ENCODE results near the gene WFDC8.

DNA sequence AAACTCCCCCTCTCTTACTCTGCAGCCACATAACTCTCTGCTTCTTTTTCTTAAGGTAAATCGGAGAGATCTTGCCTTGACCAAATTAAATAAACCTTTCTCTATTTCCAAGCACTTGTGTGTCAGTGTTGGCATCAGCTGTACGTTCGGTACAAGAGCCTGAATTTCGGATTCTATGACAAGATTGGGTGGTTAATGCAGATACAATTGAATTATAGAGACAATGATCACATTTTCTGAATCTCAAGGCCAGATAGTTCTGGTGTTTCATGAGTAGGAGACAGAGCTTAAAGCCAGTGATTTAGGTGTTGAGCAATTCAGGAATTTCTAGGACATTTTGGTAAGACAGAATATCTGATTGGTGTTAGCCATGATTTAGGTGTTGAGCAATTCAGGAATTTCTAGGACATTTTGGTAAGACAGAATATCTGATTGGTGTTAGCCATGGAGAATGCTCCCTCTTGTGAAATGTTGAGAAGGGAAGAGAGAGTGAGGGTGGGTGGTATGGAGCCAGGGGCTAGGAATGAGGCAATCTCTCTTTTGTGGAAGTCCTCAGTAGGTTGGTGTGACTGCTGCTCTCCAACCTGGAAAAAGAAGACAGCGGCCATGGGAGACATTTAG is 68.7 kb downstream of the WFDC8 start:
- TF ChIP-seq, protein P1, sequence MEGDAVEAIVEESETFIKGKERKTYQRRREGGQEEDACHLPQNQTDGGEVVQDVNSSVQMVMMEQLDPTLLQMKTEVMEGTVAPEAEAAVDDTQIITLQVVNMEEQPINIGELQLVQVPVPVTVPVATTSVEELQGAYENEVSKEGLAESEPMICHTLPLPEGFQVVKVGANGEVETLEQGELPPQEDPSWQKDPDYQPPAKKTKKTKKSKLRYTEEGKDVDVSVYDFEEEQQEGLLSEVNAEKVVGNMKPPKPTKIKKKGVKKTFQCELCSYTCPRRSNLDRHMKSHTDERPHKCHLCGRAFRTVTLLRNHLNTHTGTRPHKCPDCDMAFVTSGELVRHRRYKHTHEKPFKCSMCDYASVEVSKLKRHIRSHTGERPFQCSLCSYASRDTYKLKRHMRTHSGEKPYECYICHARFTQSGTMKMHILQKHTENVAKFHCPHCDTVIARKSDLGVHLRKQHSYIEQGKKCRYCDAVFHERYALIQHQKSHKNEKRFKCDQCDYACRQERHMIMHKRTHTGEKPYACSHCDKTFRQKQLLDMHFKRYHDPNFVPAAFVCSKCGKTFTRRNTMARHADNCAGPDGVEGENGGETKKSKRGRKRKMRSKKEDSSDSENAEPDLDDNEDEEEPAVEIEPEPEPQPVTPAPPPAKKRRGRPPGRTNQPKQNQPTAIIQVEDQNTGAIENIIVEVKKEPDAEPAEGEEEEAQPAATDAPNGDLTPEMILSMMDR (conservative IDR thresholded peaks at IDR 0.05 in 1 of 2, IDR thresholded peaks at IDR 0.05 in 1 of 2; ENCODE audit: extremely low read depth in 1 of 2, insufficient read depth in 1 of 2, low read depth in 1 of 2, low read length in 2 of 2) = no peak
- no peak for TF ChIP-seq EZH2 (IDR thresholded peaks at IDR 0.05; ENCODE audit: borderline replicate concordance, low read length)

Data from mammary epithelial cell (primary cell).